ENCODE measurements around the gene KCNC1. TPM values are rescaled to one million over a fixed set of nuclear protein-coding genes. Genes with fewer than 3 reads are reported as not detected.

Gene KCNC1
- polyA plus RNA-seq, 1 of the 3 experiments (the other 2 are of a cell fraction): 0.18 TPM

- no peak for TF ChIP-seq TEAD4 (IDR thresholded peaks at IDR 0.05; ENCODE audit: borderline replicate concordance, insufficient read depth)
- no peak for TF ChIP-seq GABPA (IDR thresholded peaks at IDR 0.05; ENCODE audit: low read depth)
- no peak for TF ChIP-seq TCF12 (IDR thresholded peaks at IDR 0.05)
- no peak for TF ChIP-seq IRF3 (IDR thresholded peaks at IDR 0.05; ENCODE audit: low read depth, low read length)
- TF ChIP-seq RXRA (IDR thresholded peaks at IDR 0.05; ENCODE audit: borderline replicate concordance, low read depth): no peak
- no peak for TF ChIP-seq USF2 (IDR thresholded peaks at IDR 0.05; ENCODE audit: borderline replicate concordance, low read depth, low read length)
- no peak for TF ChIP-seq RCOR1 (IDR thresholded peaks at IDR 0.05; ENCODE audit: low read length)
- TF ChIP-seq RAD21 (IDR thresholded peaks at IDR 0.05; ENCODE audit: low read length): no peak
- TF ChIP-seq POLR2AphosphoS5 (IDR thresholded peaks at IDR 0.05; ENCODE audit: low read depth, low read length): no peak
Observed at GRCh38 chr11:17716807-17717206, 17.8 kb upstream of the KCNC1 start (continued).

GRCh38 chr11:17718015-17718414 is 16.6 kb upstream of the KCNC1 start:
- no peaks in the 10 kb centered on the region for H3K36me3 ChIP-seq (replicated peaks in 1 of 2; ENCODE audit: control insufficient read depth in 1 of 2, insufficient read depth in 2 of 2, low read length in 1 of 2)
- H3K9me2 ChIP-seq: no peaks in the 10 kb centered on the region
- H3F3A ChIP-seq (replicated peaks; ENCODE audit: insufficient read depth): no peaks in the 10 kb centered on the region
- H3K27me3 ChIP-seq (ENCODE audit: insufficient read depth): peaks cover 64% of the 10 kb centered on the region
- H3K9ac ChIP-seq: no peak overlapping the region
- H2AFZ ChIP-seq (ENCODE audit: low read depth): no peak overlapping the region
- DNase-seq: no peak
- H3K4me1 ChIP-seq (ENCODE audit: control insufficient read depth in 1 of 2, insufficient read depth in 2 of 2, low read depth in 1 of 2, low read length in 1 of 2): peaks cover 0 to 6% of the 10 kb centered on the region in 2 experiments; a peak in 1 of 4 replicates
- no peaks in the 10 kb centered on the region for H3K79me2 ChIP-seq (ENCODE audit: insufficient read depth)
- ChIA-PET CTCF (interaction anchor here (0.9 to 8.6 kb wide), 5 partner anchors 14 to 369 kb away, joined by 3 to 137 read pairs (median 38); partner anchors contain the start of gene KCNC1), POLR2A (interaction anchor here (0.7 kb wide), 1 partner anchor 12 kb away, joined by 3 read pairs; no protein-coding TSS in a partner anchor)
- H3K9me3 ChIP-seq: no peaks in the 10 kb centered on the region
- WGBS (ENCODE audit: low lambda C conversion rate): 19% methylated on average over 4 of the region's 7 CpGs
- H3K4me3 ChIP-seq (ENCODE audit: low read depth in 2 of 2, low read length in 1 of 2): no peak overlapping the region
- no peaks in the 10 kb centered on the region for H4K20me1 ChIP-seq (ENCODE audit: insufficient read depth)
- no peak overlapping the region for H3K27ac ChIP-seq (ENCODE audit: low read depth in 2 of 2, low read length in 1 of 2)
- no peak for TF ChIP-seq TAF1 (IDR thresholded peaks at IDR 0.05; ENCODE audit: borderline replicate concordance, low read depth, low read length)
- no peak for TF ChIP-seq GABPA (IDR thresholded peaks at IDR 0.05; ENCODE audit: low read depth)
- TF ChIP-seq USF1 (IDR thresholded peaks at IDR 0.05; ENCODE audit: borderline replicate concordance, low read depth): no peak
- no peak for TF ChIP-seq YY1 (IDR thresholded peaks at IDR 0.05; ENCODE audit: low read depth)
- H3K4me2 ChIP-seq: no peak overlapping the region

- Histone ChIP-seq H3K27me3 (ENCODE audit: insufficient read depth) (peaks cover 65% of the 10 kb centered on the region), H3K27ac (ENCODE audit: low read depth in 2 of 2, low read length in 1 of 2) (no peak overlapping the region), H3K79me2 (ENCODE audit: insufficient read depth) (no peaks in the 10 kb centered on the region), H3K9me3 (no peaks in the 10 kb centered on the region), H3F3A (replicated peaks; ENCODE audit: insufficient read depth) (no peaks in the 10 kb centered on the region), H3K4me2 (no peak overlapping the region), H3K9ac (no peak overlapping the region), H3K9me2 (no peaks in the 10 kb centered on the region), H3K36me3 (replicated peaks in 1 of 2; ENCODE audit: control insufficient read depth in 1 of 2, insufficient read depth in 2 of 2, low read length in 1 of 2) (no peaks in the 10 kb centered on the region), H3K4me1 (ENCODE audit: control insufficient read depth in 1 of 2, insufficient read depth in 2 of 2, low read depth in 1 of 2, low read length in 1 of 2) (peaks cover 0 to 6% of the 10 kb centered on the region in 2 experiments; a peak in 1 of 4 replicates), H2AFZ (ENCODE audit: low read depth) (no peak overlapping the region), H4K20me1 (ENCODE audit: insufficient read depth) (no peaks in the 10 kb centered on the region), H3K4me3 (ENCODE audit: low read depth in 2 of 2, low read length in 1 of 2) (no peak overlapping the region)
- ChIA-PET POLR2A (interaction anchor here (0.7 kb wide), 1 partner anchor 11 kb away, joined by 3 read pairs; no protein-coding TSS in a partner anchor), CTCF (interaction anchor here (0.6 to 8.6 kb wide), 8 partner anchors 14 to 613 kb away, joined by 3 to 137 read pairs (median 19); partner anchors contain the start of gene KCNC1)
- DNase-seq: no peak
- 52% methylated on average over 11 of the region's 16 CpGs for WGBS (ENCODE audit: low lambda C conversion rate)
- TF ChIP-seq CTCF (IDR thresholded peaks at IDR 0.05) (no peak), JUND (IDR thresholded peaks at IDR 0.05) (no peak), MAX (IDR thresholded peaks at IDR 0.05; ENCODE audit: low read depth) (no peak), USF2 (IDR thresholded peaks at IDR 0.05; ENCODE audit: borderline replicate concordance, low read depth, low read length) (no peak), TAF1 (IDR thresholded peaks at IDR 0.05; ENCODE audit: borderline replicate concordance, low read depth, low read length) (no peak)
Observed at GRCh38 chr11:17718510-17718962, 16.0 kb upstream of the KCNC1 start.

All from SK-N-SH (cell line).